ENCODE results near the gene NRXN2. TPM values are rescaled to one million over a fixed set of nuclear protein-coding genes. Genes with fewer than 3 reads are reported as not detected.
A peak's percentile ranks its signal among the peaks of the same experiment; 100 is the strongest.

Gene NRXN2
- total RNA-seq, 1 donor from 2014 or later = 0.14 TPM

- Mint-ChIP-seq H3K36me3 (ENCODE audit: low read depth, unreplicated experiment) (no peaks in the 10 kb centered on the region), H3K27me3 (ENCODE audit: low read depth, unreplicated experiment) (peaks cover 29% of the 10 kb centered on the region), H3K27ac (ENCODE audit: unreplicated experiment) (no peak overlapping the region), H3K4me1 (ENCODE audit: low read depth, unreplicated experiment) (no peaks in the 10 kb centered on the region), H3K4me3 (ENCODE audit: unreplicated experiment) (peak overlapping the region; percentile 50), H3K9me3 (ENCODE audit: unreplicated experiment) (no peaks in the 10 kb centered on the region)
- Histone ChIP-seq H4K20me1 (ENCODE audit: insufficient read depth, low read length) (no peaks in the 10 kb centered on the region), H3K4me1 (ENCODE audit: insufficient read depth, low read length) (no peaks in the 10 kb centered on the region), H3K9ac (ENCODE audit: low read length) (no peak overlapping the region), H3K9me3 (ENCODE audit: insufficient read depth, low read depth, low read length) (no peaks in the 10 kb centered on the region), H3K4me3 (ENCODE audit: insufficient read depth, low read depth, low read length) (no peak overlapping the region), H3K4me2 (ENCODE audit: low read length) (no peak overlapping the region), H3K36me3 (ENCODE audit: insufficient read depth, low read length) (no peaks in the 10 kb centered on the region), H2AFZ (ENCODE audit: low read depth, low read length) (no peak overlapping the region), H3K27me3 (ENCODE audit: insufficient read depth, low read length) (no peaks in the 10 kb centered on the region), H3K27ac (ENCODE audit: low read depth, low read length) (no peak overlapping the region), H3K79me2 (ENCODE audit: insufficient read depth, low read length) (no peaks in the 10 kb centered on the region)
- FAIRE-seq = no peak
- TF ChIP-seq EZH2 (IDR thresholded peaks at IDR 0.05; ENCODE audit: insufficient read depth, low read length) (no peak), CTCF (IDR thresholded peaks at IDR 0.05; ENCODE audit: insufficient read depth, low read depth, low read length) (no peak)
- DNase-seq (ENCODE audit: low read depth) = no peak
These were observed 162.1 kb downstream of the NRXN2 start for GRCh38 chr11:64560941-64561340.

GRCh38 chr11:64560139-64560771, 162.7 kb downstream of the NRXN2 start:
- Histone ChIP-seq H3K36me3 (ENCODE audit: insufficient read depth, low read length) (no peaks in the 10 kb centered on the region), H2AFZ (ENCODE audit: low read depth, low read length) (no peak overlapping the region), H3K79me2 (ENCODE audit: insufficient read depth, low read length) (no peaks in the 10 kb centered on the region), H3K4me2 (ENCODE audit: low read length) (no peak overlapping the region), H3K4me3 (ENCODE audit: insufficient read depth, low read depth, low read length) (no peak overlapping the region), H3K9me3 (ENCODE audit: insufficient read depth, low read depth, low read length) (no peaks in the 10 kb centered on the region), H3K27me3 (ENCODE audit: insufficient read depth, low read length) (no peaks in the 10 kb centered on the region), H3K4me1 (ENCODE audit: insufficient read depth, low read length) (peaks cover 4% of the 10 kb centered on the region), H3K27ac (ENCODE audit: low read depth, low read length) (no peak overlapping the region), H3K9ac (ENCODE audit: low read length) (no peak overlapping the region), H4K20me1 (ENCODE audit: insufficient read depth, low read length) (no peaks in the 10 kb centered on the region)
- H3K9me3 Mint-ChIP-seq (ENCODE audit: unreplicated experiment) = no peaks in the 10 kb centered on the region
- no peak for TF ChIP-seq CTCF (IDR thresholded peaks at IDR 0.05; ENCODE audit: insufficient read depth, low read depth, low read length)
- TF ChIP-seq EZH2 (IDR thresholded peaks at IDR 0.05; ENCODE audit: insufficient read depth, low read length) = no peak
- H3K27me3 Mint-ChIP-seq (ENCODE audit: low read depth, unreplicated experiment) = peaks cover 29% of the 10 kb centered on the region
- H3K4me3 Mint-ChIP-seq (ENCODE audit: unreplicated experiment) = no peak overlapping the region
- peak overlapping the region; percentile 6 for H3K27ac Mint-ChIP-seq (ENCODE audit: unreplicated experiment)
- no peak for DNase-seq (ENCODE audit: low read depth)
- no peak for FAIRE-seq
- peaks cover 5% of the 10 kb centered on the region for H3K4me1 Mint-ChIP-seq (ENCODE audit: low read depth, unreplicated experiment)
- no peaks in the 10 kb centered on the region for H3K36me3 Mint-ChIP-seq (ENCODE audit: low read depth, unreplicated experiment)

GRCh38 chr11:64559351-64560138, 163.5 kb downstream of the NRXN2 start:
- H3K4me2 ChIP-seq (ENCODE audit: low read length) = no peak overlapping the region
- no peak for TF ChIP-seq EZH2 (IDR thresholded peaks at IDR 0.05; ENCODE audit: insufficient read depth, low read length)
- TF ChIP-seq CTCF (IDR thresholded peaks at IDR 0.05; ENCODE audit: insufficient read depth, low read depth, low read length) = no peak
- no peak overlapping the region for H3K27ac ChIP-seq (ENCODE audit: low read depth, low read length)
- no peaks in the 10 kb centered on the region for H3K9me3 ChIP-seq (ENCODE audit: insufficient read depth, low read depth, low read length)
- H3K9me3 Mint-ChIP-seq (ENCODE audit: unreplicated experiment) = no peaks in the 10 kb centered on the region
- H3K27me3 ChIP-seq (ENCODE audit: insufficient read depth, low read length) = no peaks in the 10 kb centered on the region
- no peak for FAIRE-seq
- H3K4me1 Mint-ChIP-seq (ENCODE audit: low read depth, unreplicated experiment) = peaks cover 7% of the 10 kb centered on the region
- no peak overlapping the region for H3K4me3 Mint-ChIP-seq (ENCODE audit: unreplicated experiment)
- H3K36me3 ChIP-seq (ENCODE audit: insufficient read depth, low read length) = no peaks in the 10 kb centered on the region
- no peak for DNase-seq (ENCODE audit: low read depth)
- H2AFZ ChIP-seq (ENCODE audit: low read depth, low read length) = no peak overlapping the region
- H3K27ac Mint-ChIP-seq (ENCODE audit: unreplicated experiment) = no peak overlapping the region
- no peaks in the 10 kb centered on the region for H3K36me3 Mint-ChIP-seq (ENCODE audit: low read depth, unreplicated experiment)
- H3K9ac ChIP-seq (ENCODE audit: low read length) = no peak overlapping the region
- H3K4me3 ChIP-seq (ENCODE audit: insufficient read depth, low read depth, low read length) = no peak overlapping the region
- H3K79me2 ChIP-seq (ENCODE audit: insufficient read depth, low read length) = no peaks in the 10 kb centered on the region
- peaks cover 26% of the 10 kb centered on the region for H3K27me3 Mint-ChIP-seq (ENCODE audit: low read depth, unreplicated experiment)
- H4K20me1 ChIP-seq (ENCODE audit: insufficient read depth, low read length) = no peaks in the 10 kb centered on the region
- H3K4me1 ChIP-seq (ENCODE audit: insufficient read depth, low read length) = peaks cover 8% of the 10 kb centered on the region

Data from astrocyte (in vitro differentiated cells and primary cell).